ENCODE data around the gene PITPNC1. TPM values are rescaled to one million over a fixed set of nuclear protein-coding genes. Genes with fewer than 3 reads are reported as not detected.
A peak's percentile ranks its signal among the peaks of the same experiment; 100 is the strongest.

The PITPNC1 gene
- total RNA-seq, 1 experiment from 2014 or later: 4.2 TPM

GRCh38 chr17:67377488-67378453, 690 bp downstream of the PITPNC1 start:
- Mint-ChIP-seq H3K4me3 (ENCODE audit: unreplicated experiment) (peak overlapping the region; percentile 72), H3K36me3 (ENCODE audit: insufficient read depth, unreplicated experiment) (peaks cover 6% of the 10 kb centered on the region), H3K4me1 (ENCODE audit: low read depth, unreplicated experiment) (peaks cover 9% of the 10 kb centered on the region), H3K27me3 (ENCODE audit: insufficient read depth, unreplicated experiment) (peaks cover 3% of the 10 kb centered on the region), H3K9me3 (ENCODE audit: unreplicated experiment) (no peaks in the 10 kb centered on the region), H3K27ac (ENCODE audit: unreplicated experiment) (no peak overlapping the region)
- BruUV-seq (replicated peaks): no TSS peak
- no peaks in the 10 kb centered on the region for H3K27me3 ChIP-seq (replicated peaks; ENCODE audit: control insufficient read depth, insufficient read depth, low read length)
- H3K9me3 ChIP-seq: no peaks in the 10 kb centered on the region
- TF ChIP-seq CTCF (IDR thresholded peaks at IDR 0.05; ENCODE audit: insufficient read depth in 1 of 2, low read depth in 1 of 2, low read length in 1 of 2, severe bottlenecking in 1 of 2, unreplicated experiment in 1 of 2): peak in 1 of 2 experiments; percentile 47
- H3K4me1 ChIP-seq: 0 out of 2 replicates have a peak, but pooled peaks cover 8% of the 10 kb centered on the region
- H3K4me3 ChIP-seq (ENCODE audit: low read depth, low read length): peak overlapping the region; percentile 81
- no peaks in the 10 kb centered on the region for H3K36me3 ChIP-seq (ENCODE audit: control insufficient read depth, insufficient read depth, low read length)
- intact Hi-C loops (cut with micrococcal nuclease; ENCODE audit: unreplicated experiment): loop anchor here (2.0 kb wide), 2 partner anchors 97 to 101 kb away; no protein-coding TSS in a partner anchor
- POLR2A ChIA-PET: no interaction called here
- CTCF ChIA-PET: interaction anchor here (0.7 to 1.6 kb wide), 4 partner anchors 43 to 267 kb away, joined by 3 to 10 read pairs (median 6); no protein-coding TSS in a partner anchor
- peak; percentile 56 to 70 for DNase-seq

- POLR2A ChIA-PET: no interaction called here
- BruUV-seq (replicated peaks): no TSS peak
- H3K4me1 Mint-ChIP-seq (ENCODE audit: low read depth, unreplicated experiment): peaks cover 9% of the 10 kb centered on the region
- no peaks in the 10 kb centered on the region for H3K27me3 ChIP-seq (replicated peaks; ENCODE audit: control insufficient read depth, insufficient read depth, low read length)
- peak overlapping the region; percentile 81 for H3K4me3 ChIP-seq (ENCODE audit: low read depth, low read length)
- CTCF ChIA-PET: interaction anchor here (0.7 to 1.6 kb wide), 6 partner anchors 9 to 271 kb away, joined by 3 to 10 read pairs (median 3); no protein-coding TSS in a partner anchor
- H3K36me3 Mint-ChIP-seq (ENCODE audit: insufficient read depth, unreplicated experiment): peaks cover 6% of the 10 kb centered on the region
- no peak overlapping the region for H3K27ac Mint-ChIP-seq (ENCODE audit: unreplicated experiment)
- no peaks in the 10 kb centered on the region for H3K9me3 ChIP-seq
- peak; percentile 69 to 88 for DNase-seq
- H3K36me3 ChIP-seq (ENCODE audit: control insufficient read depth, insufficient read depth, low read length): no peaks in the 10 kb centered on the region
- peaks cover 3% of the 10 kb centered on the region for H3K27me3 Mint-ChIP-seq (ENCODE audit: insufficient read depth, unreplicated experiment)
- peak overlapping the region; percentile 72 for H3K4me3 Mint-ChIP-seq (ENCODE audit: unreplicated experiment)
- intact Hi-C loops (cut with micrococcal nuclease; ENCODE audit: unreplicated experiment): loop anchor here (1.0 to 2.0 kb wide), 4 partner anchors 96 to 311 kb away; no protein-coding TSS in a partner anchor
- TF ChIP-seq CTCF (IDR thresholded peaks at IDR 0.05; ENCODE audit: insufficient read depth in 1 of 2, low read depth in 1 of 2, low read length in 1 of 2, severe bottlenecking in 1 of 2, unreplicated experiment in 1 of 2): peak; percentile 50 to 58
- 0 out of 2 replicates have a peak, but pooled peaks cover 8% of the 10 kb centered on the region for H3K4me1 ChIP-seq
- no peaks in the 10 kb centered on the region for H3K9me3 Mint-ChIP-seq (ENCODE audit: unreplicated experiment)
These were observed 1.6 kb downstream of the PITPNC1 start for GRCh38 chr17:67378454-67379250.

GRCh38 chr17:67379251-67379630, 2.2 kb downstream of the PITPNC1 start:
- BruUV-seq (replicated peaks): no TSS peak
- H3K9me3 Mint-ChIP-seq (ENCODE audit: unreplicated experiment): no peaks in the 10 kb centered on the region
- H3K27me3 ChIP-seq (replicated peaks; ENCODE audit: control insufficient read depth, insufficient read depth, low read length): no peaks in the 10 kb centered on the region
- H3K27me3 Mint-ChIP-seq (ENCODE audit: insufficient read depth, unreplicated experiment): peaks cover 3% of the 10 kb centered on the region
- peak overlapping the region; percentile 81 for H3K4me3 ChIP-seq (ENCODE audit: low read depth, low read length)
- POLR2A ChIA-PET: no interaction called here
- peak overlapping the region; percentile 72 for H3K4me3 Mint-ChIP-seq (ENCODE audit: unreplicated experiment)
- intact Hi-C loops (cut with micrococcal nuclease; ENCODE audit: unreplicated experiment): loop anchor here (1.0 to 2.0 kb wide), 4 partner anchors 96 to 310 kb away; no protein-coding TSS in a partner anchor
- CTCF ChIA-PET: interaction anchor here (0.5 to 1.5 kb wide), 5 partner anchors 10 to 1221 kb away, joined by 3 to 10 read pairs (median 3); no protein-coding TSS in a partner anchor
- H3K4me1 Mint-ChIP-seq (ENCODE audit: low read depth, unreplicated experiment): peaks cover 8% of the 10 kb centered on the region
- no peaks in the 10 kb centered on the region for H3K36me3 ChIP-seq (ENCODE audit: control insufficient read depth, insufficient read depth, low read length)
- peaks cover 6% of the 10 kb centered on the region for H3K36me3 Mint-ChIP-seq (ENCODE audit: insufficient read depth, unreplicated experiment)
- H3K9me3 ChIP-seq: no peaks in the 10 kb centered on the region
- H3K4me1 ChIP-seq: 0 out of 2 replicates have a peak, but pooled peaks cover 8% of the 10 kb centered on the region
- no peak for DNase-seq
- no peak overlapping the region for H3K27ac Mint-ChIP-seq (ENCODE audit: unreplicated experiment)
- no peak for TF ChIP-seq CTCF (IDR thresholded peaks at IDR 0.05; ENCODE audit: insufficient read depth in 1 of 2, low read depth in 1 of 2, low read length in 1 of 2, severe bottlenecking in 1 of 2, unreplicated experiment in 1 of 2)
